ENCODE data around the gene TNFRSF4.

TNFRSF4 gene

GRCh38 chr1:1223321-1223720 is 9.4 kb upstream of the TNFRSF4 start:
- Mint-ChIP-seq H3K27ac (peak overlapping the region; percentile 80), H3K9me3 (no peaks in the 10 kb centered on the region), H3K27me3 (no peaks in the 10 kb centered on the region), H3K36me3 (peaks cover 42% of the 10 kb centered on the region), H3K4me3 (no peak overlapping the region), H3K4me1 (peaks cover 4% of the 10 kb centered on the region)
- no peak for DNase-seq
- CTCF ChIA-PET = no interaction called here

- peaks cover 46% of the 10 kb centered on the region for H3K36me3 Mint-ChIP-seq
- no peaks in the 10 kb centered on the region for H3K27me3 Mint-ChIP-seq
- CTCF ChIA-PET = no interaction called here
- H3K27ac Mint-ChIP-seq = peak overlapping the region; percentile 80
- no peak for DNase-seq
- no peak overlapping the region for H3K4me3 Mint-ChIP-seq
- no peaks in the 10 kb centered on the region for H3K9me3 Mint-ChIP-seq
- H3K4me1 Mint-ChIP-seq = peaks cover 5% of the 10 kb centered on the region
Measured at GRCh38 chr1:1222575-1223225, 8.7 kb upstream of the TNFRSF4 start.

GRCh38 chr1:1221887-1222574 is 8.1 kb upstream of the TNFRSF4 start:
- H3K27ac Mint-ChIP-seq = no peak overlapping the region
- H3K36me3 Mint-ChIP-seq = peaks cover 49% of the 10 kb centered on the region
- no peaks in the 10 kb centered on the region for H3K9me3 Mint-ChIP-seq
- no peaks in the 10 kb centered on the region for H3K27me3 Mint-ChIP-seq
- peaks cover 6% of the 10 kb centered on the region for H3K4me1 Mint-ChIP-seq
- CTCF ChIA-PET = no interaction called here
- no peak overlapping the region for H3K4me3 Mint-ChIP-seq
- no peak for DNase-seq

GRCh38 chr1:1220197-1220596 is 6.2 kb upstream of the TNFRSF4 start:
- DNase-seq = no peak
- H3K27ac Mint-ChIP-seq = peak overlapping the region; percentile 31
- CTCF ChIA-PET = no interaction called here
- peaks cover 13% of the 10 kb centered on the region for H3K4me1 Mint-ChIP-seq
- H3K36me3 Mint-ChIP-seq = peaks cover 48% of the 10 kb centered on the region
- no peaks in the 10 kb centered on the region for H3K27me3 Mint-ChIP-seq
- no peaks in the 10 kb centered on the region for H3K9me3 Mint-ChIP-seq
- no peak overlapping the region for H3K4me3 Mint-ChIP-seq

GRCh38 chr1:1219341-1219740 is 5.4 kb upstream of the TNFRSF4 start:
- H3K4me3 Mint-ChIP-seq = no peak overlapping the region
- no peaks in the 10 kb centered on the region for H3K9me3 Mint-ChIP-seq
- H3K36me3 Mint-ChIP-seq = peaks cover 42% of the 10 kb centered on the region
- no peak overlapping the region for H3K27ac Mint-ChIP-seq
- no peaks in the 10 kb centered on the region for H3K27me3 Mint-ChIP-seq
- CTCF ChIA-PET = no interaction called here
- no peak for DNase-seq
- H3K4me1 Mint-ChIP-seq = peaks cover 21% of the 10 kb centered on the region

- Mint-ChIP-seq H3K4me1 (peaks cover 26% of the 10 kb centered on the region), H3K4me3 (no peak overlapping the region), H3K27ac (no peak overlapping the region), H3K27me3 (no peaks in the 10 kb centered on the region), H3K36me3 (peaks cover 39% of the 10 kb centered on the region), H3K9me3 (no peaks in the 10 kb centered on the region)
- CTCF ChIA-PET = no interaction called here
- no peak for DNase-seq
Measured at GRCh38 chr1:1218524-1219200, 4.7 kb upstream of the TNFRSF4 start.

GRCh38 chr1:1217621-1218523 is 3.9 kb upstream of the TNFRSF4 start:
- DNase-seq = no peak
- Mint-ChIP-seq H3K36me3 (peaks cover 33% of the 10 kb centered on the region), H3K9me3 (no peaks in the 10 kb centered on the region), H3K4me1 (peaks cover 27% of the 10 kb centered on the region), H3K27me3 (no peaks in the 10 kb centered on the region), H3K4me3 (no peak overlapping the region), H3K27ac (no peak overlapping the region)
- CTCF ChIA-PET = no interaction called here

- Mint-ChIP-seq H3K36me3 (peaks cover 30% of the 10 kb centered on the region), H3K4me3 (no peak overlapping the region), H3K27me3 (no peaks in the 10 kb centered on the region), H3K4me1 (peaks cover 27% of the 10 kb centered on the region), H3K27ac (peak overlapping the region; percentile 62), H3K9me3 (no peaks in the 10 kb centered on the region)
- no peak for DNase-seq
- CTCF ChIA-PET = interaction anchor here (3.5 kb wide), 1 partner anchor 95 kb away, joined by 14 read pairs; no protein-coding TSS in a partner anchor
Measured at GRCh38 chr1:1216770-1217620, 3.0 kb upstream of the TNFRSF4 start.

- H3K36me3 Mint-ChIP-seq = peaks cover 24% of the 10 kb centered on the region
- H3K4me3 Mint-ChIP-seq = no peak overlapping the region
- no peaks in the 10 kb centered on the region for H3K9me3 Mint-ChIP-seq
- peak overlapping the region; percentile 62 for H3K27ac Mint-ChIP-seq
- peaks cover 29% of the 10 kb centered on the region for H3K4me1 Mint-ChIP-seq
- CTCF ChIA-PET = interaction anchor here (0.8 to 3.5 kb wide), 3 partner anchors 15 to 94 kb away, joined by 3 to 14 read pairs (median 3); no protein-coding TSS in a partner anchor
- DNase-seq = no peak
- no peaks in the 10 kb centered on the region for H3K27me3 Mint-ChIP-seq
Measured at GRCh38 chr1:1215881-1216605, 2.1 kb upstream of the TNFRSF4 start.

GRCh38 chr1:1215080-1215676 is 1.2 kb upstream of the TNFRSF4 start:
- Mint-ChIP-seq H3K9me3 (no peaks in the 10 kb centered on the region), H3K36me3 (peaks cover 17% of the 10 kb centered on the region), H3K27me3 (peaks cover 8% of the 10 kb centered on the region), H3K27ac (no peak overlapping the region), H3K4me1 (peaks cover 29% of the 10 kb centered on the region), H3K4me3 (no peak overlapping the region)
- DNase-seq = no peak
- CTCF ChIA-PET = interaction anchor here (1.4 to 3.5 kb wide), 2 partner anchors 19 to 93 kb away, joined by 3 to 14 read pairs; no protein-coding TSS in a partner anchor

- Mint-ChIP-seq H3K4me1 (peaks cover 42% of the 10 kb centered on the region), H3K9me3 (no peaks in the 10 kb centered on the region), H3K36me3 (peaks cover 10% of the 10 kb centered on the region), H3K27ac (no peak overlapping the region), H3K27me3 (peaks cover 31% of the 10 kb centered on the region), H3K4me3 (peak overlapping the region; percentile 5)
- CTCF ChIA-PET = interaction anchor here (1.4 kb wide), 1 partner anchor 90 kb away, joined by 5 read pairs; no protein-coding TSS in a partner anchor
- DNase-seq = peak; percentile 63
Measured at GRCh38 chr1:1212780-1213344, 1.1 kb downstream of the TNFRSF4 start.

All from activated naive CD4-positive, alpha-beta T cell treated with anti-CD3 and anti-CD28 coated beads, Interleukin-2, amount 10 ng/mL, durations not matched to agents 7 days and 5 days (primary cell).